HG03060 (cell line): ENCODE results near the gene ZNF546.
"Not testable (repeated sequence)": the region's sequence is repeated elsewhere in the genome, so short reads cannot be mapped to it uniquely, and the experiment has no call there.

ENCODE experiments used
- ATAC-seq: cut with Tn5 transposase; IDR thresholded peaks from one replicate; pipeline ENCODE4 v1.9.1; 2021; ENCODE audit warnings: low read depth, moderate number of reproducible peaks; ENCODE audit not compliant: unreplicated experiment

ZNF546 gene

GRCh38 chr19:39996811-39997637 is at the start of gene ZNF546:
Gene ZNF546 (plus strand): TSS chr19:39997060. CDS start chr19:39998327, 1,267 bp downstream.
- ATAC-seq: peak; percentile 61

DNA sequence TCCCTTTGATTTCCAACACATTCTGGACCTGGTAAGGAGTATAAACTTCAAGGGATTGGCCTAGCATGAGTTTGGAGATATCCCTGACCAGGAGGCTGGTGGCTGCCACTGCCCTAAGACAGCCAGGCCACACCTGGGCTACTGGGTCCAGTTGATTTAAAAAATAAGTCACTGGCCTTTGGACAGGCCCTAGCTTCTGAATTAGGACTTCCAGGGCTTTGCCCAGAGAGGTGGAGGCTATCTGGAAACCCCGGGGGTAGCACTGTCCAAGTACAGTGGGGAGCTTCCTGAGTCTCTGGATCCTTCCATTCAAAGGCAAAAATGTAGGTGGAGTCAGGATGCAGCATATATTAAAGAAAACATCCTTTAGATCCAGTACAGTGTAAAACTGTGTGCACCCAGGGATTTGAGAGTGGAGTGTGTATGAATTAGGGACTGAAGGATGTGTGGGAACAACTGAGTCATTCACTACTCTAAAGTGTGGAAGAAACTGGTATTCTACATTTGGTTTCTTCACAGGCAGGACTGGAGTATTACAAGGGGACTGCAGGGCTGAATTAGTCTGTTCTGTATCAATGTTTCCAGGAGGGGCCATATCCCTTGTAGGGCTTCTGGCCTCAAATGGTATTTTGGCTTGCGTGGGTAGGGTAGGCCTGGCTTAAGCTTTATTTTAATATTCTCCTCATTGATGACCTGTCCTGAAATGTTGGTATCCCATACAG is 47.7 kb upstream of the ZNF546 start:
- no peak for ATAC-seq

DNA sequence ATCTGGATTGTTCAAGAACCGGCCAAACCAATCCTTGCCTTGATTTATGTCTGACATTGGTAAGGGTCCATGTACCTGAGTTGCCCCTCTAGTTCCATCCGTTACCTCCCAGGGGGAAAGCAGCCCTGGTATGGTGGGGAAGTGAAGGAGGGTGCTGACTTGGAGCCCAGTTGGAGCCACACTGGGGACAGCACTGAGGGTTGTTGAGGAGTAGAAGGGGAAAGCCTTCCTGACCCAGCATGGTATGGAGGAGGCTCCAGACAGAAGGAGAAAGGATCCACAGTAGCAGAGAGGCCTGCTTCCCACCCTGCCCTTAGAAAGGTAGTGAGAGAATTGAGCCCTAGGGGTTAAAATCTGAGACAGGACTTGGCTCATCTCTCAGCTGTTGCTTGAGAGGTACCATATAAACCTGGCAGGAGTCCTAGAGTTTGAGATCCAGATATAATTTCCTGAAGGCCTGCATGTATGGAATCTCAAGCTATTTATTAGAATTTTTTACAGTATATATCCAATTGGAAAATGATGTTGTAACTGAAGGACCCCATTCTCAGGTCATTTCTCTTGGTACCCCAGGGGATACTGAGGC is 45.7 kb upstream of the ZNF546 start:
- no peak for ATAC-seq

GRCh38 chr19:39951686-39952085 is 45.2 kb upstream of the ZNF546 start:
- no peak for ATAC-seq

DNA sequence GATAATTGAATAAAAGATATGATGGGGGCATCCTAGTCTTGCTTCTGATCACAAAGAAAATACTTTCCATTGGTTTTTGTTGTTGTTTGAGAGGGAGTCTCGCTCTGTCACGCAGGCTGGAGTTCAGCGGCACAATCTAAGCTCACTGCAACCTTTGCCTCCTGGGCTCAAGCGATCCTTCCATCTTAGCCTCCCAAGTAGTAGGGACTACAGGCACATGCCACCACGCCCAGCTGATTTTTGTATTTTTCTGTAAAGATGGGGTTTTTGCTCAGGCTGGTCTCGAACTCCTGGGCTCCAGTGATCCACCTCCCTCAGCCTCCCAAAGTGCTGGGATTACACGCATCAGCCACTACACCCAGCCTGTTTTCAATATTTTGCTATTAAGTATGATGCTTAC is 42.9 kb upstream of the ZNF546 start:
- ATAC-seq: no peak

DNA sequence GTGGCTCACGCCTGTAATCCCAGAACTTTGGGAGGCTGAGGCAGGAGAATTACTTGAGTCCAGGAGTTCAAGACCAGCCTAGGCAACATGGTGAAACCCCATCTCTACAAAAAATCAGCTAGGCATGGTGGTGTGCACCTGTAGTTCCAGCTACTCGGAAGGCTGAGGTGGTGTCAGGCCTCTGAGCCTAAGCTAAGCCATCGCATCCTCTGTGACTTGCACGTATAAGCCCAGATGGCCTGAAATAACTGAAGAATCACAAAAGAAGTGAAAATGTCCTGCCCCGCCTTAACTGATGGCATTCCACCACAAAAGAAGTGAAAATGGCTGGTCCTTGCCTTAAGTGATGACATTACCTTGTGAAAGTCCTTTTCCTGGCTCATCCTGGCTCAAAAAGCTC is 39.0 kb upstream of the ZNF546 start:
- ATAC-seq: not testable (repeated sequence)

- not testable (repeated sequence) for ATAC-seq
Observed at GRCh38 chr19:39958942-39959341, 37.9 kb upstream of the ZNF546 start.

GRCh38 chr19:39959407-39959806 is 37.5 kb upstream of the ZNF546 start:
- ATAC-seq: not testable (repeated sequence)

DNA sequence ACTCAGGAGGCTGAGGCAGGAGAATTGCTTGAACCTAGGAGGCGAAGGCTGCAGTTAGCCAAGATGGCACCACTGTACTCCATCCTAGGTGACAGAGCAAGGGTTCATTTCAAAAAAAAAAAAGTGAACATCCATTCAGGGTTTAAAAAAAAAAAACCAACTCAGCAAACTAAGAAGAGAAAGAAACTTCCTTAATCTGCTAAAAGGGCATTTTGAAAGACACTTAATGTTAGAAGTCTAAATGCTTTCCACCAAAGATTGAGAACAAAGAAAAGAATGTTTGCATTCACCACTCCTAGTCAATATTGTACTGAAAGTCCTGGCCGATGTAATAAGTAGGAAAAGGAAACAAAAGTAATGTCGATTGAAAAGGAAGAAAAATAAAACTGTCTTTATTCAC is 33.0 kb upstream of the ZNF546 start:
- no peak for ATAC-seq

GRCh38 chr19:39966617-39967016 is 30.2 kb upstream of the ZNF546 start:
- no peak for ATAC-seq

GRCh38 chr19:39967561-39967960 is 29.3 kb upstream of the ZNF546 start:
- ATAC-seq: no peak

DNA sequence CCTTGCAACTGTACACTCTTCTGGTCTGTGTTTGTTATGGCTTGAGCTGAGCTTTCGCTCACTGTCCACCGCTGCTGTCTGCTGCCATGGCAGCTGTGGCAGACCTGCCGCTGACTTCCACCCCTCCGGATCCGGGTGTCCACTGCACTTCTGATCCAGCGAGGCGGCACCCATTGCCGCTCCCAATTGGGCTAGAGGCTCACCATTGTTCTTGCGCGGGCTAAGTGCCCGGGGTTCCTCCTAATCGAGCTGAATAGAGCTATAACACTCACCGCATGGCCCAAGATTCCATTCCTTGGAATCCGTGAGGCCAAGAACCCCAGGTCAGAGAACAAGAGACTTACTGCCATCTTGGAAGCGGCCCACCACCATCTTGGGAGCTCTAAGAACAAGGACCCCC is 28.1 kb upstream of the ZNF546 start:
- ATAC-seq: no peak

DNA sequence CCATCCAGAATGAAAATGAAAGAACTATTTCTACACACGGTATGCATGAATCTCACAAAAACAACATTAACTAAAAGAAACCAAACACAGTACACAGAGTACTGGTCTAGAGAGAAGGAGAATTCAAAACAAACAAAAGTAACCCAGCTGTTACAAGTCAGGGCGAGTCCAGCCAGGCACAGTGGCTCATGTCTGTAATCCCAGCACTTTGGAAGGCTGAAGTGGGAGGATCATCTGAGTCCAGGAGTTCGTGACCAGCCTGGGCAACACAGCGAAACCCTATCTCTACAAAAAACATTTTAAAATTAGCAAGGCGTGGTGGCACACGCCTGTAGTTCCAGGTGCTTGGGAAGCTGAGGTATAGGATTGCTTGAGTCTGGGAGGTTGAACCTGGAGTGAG is 27.6 kb upstream of the ZNF546 start:
- ATAC-seq: no peak

- no peak for ATAC-seq
Observed at GRCh38 chr19:39969681-39970424, 27.0 kb upstream of the ZNF546 start.

DNA sequence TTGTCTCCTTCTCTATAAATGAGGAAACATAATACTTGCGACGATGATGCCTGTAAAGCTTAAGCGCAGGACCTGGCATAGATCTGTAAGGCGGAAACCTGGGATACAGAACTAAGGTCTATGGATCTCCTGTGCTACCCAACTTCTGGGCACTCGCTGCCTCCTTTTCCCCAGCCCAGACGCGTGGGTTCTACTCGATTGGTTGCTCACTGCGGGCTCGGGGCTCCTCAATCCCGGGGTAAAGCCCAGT is 26.5 kb upstream of the ZNF546 start:
- no peak for ATAC-seq

DNA sequence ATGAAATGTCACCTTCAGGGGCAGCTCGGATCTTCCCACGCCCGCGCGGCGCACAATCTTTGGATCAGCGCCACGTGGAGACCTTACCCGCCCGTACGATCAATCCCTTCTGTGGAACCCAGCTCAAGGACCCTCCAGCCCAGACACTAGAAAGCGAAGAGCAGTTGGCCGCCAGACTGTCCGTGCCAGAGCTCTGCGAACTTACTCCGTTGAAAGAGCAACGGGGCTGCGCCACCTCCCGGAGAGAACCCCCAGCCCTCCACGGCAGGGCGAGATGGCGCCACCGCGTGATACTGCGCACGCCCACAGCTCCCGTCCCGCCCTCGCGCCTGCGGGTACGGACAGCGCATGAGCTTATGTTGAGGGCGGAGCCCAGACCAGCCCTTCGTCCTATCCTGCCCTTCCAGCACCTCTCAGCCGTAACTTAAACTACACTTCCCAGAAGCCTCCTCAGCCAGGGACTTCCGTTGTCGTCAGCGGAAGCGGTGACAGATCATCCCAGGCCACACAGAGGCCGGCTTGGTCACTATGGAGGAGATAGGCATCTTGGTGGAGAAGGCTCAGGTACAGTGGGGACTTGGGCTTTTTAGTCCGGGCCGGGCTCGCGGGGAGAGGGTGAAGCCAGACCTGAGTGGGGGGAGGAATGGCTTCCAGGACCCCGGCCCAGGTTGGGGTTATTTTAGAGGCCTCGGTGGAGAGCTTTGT is 26.0 kb upstream of the ZNF546 start, which contains the start of gene PSMC4:
Gene PSMC4 (plus strand): TSS at position 491 of the 705 bp plus-strand sequence. CDS start 38 bp downstream, at position 529.
- ATAC-seq: peak; percentile 91

GRCh38 chr19:39971380-39972035 is 25.4 kb upstream of the ZNF546 start:
- ATAC-seq: no peak

DNA sequence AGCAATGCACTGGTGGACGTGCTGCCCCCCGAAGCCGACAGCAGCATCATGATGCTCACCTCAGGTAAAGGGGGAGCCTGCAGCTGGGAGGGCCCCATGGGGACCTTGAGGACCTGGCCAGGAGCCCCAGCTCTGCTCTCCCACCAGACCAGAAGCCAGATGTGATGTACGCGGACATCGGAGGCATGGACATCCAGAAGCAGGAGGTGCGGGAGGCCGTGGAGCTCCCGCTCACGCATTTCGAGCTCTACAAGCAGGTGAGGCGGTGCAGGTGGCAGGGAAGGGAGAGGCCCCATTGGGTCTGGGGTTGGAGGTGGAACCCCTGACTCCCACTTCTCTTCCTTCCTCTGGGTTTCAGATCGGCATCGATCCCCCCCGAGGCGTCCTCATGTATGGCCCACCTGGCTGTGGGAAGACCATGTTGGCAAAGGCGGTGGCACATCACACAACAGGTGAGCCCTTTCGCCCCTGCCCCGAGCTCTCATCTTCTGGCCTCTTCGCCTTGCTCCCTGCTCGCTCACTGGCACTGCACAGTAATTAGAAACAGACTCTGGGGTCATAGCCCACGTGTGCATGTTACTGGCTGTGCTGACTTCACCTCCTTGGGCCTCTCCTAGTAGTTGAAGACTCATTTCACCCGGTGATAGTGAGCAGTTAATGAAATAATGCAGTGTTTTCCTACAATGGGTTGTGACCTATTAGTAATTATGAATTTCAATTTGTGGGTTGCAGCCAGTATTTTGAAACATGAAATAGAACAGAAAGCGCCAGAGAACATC is 22.3 kb upstream of the ZNF546 start:
- ATAC-seq: no peak

GRCh38 chr19:39982883-39983282 is 14.0 kb upstream of the ZNF546 start:
- no peak for ATAC-seq
